Left hindlimb (tissue), 1 donor: ENCODE measurements around the gene CADPS2.
"Not testable (repeated sequence)": the region's sequence is repeated elsewhere in the genome, so short reads cannot be mapped to it uniquely, and the experiment has no call there.

Experiments used
- DNase-seq: peaks from one replicate; pipeline ENCODE4 v3.0.0-alpha.2; 2018

CADPS2 gene

DNA sequence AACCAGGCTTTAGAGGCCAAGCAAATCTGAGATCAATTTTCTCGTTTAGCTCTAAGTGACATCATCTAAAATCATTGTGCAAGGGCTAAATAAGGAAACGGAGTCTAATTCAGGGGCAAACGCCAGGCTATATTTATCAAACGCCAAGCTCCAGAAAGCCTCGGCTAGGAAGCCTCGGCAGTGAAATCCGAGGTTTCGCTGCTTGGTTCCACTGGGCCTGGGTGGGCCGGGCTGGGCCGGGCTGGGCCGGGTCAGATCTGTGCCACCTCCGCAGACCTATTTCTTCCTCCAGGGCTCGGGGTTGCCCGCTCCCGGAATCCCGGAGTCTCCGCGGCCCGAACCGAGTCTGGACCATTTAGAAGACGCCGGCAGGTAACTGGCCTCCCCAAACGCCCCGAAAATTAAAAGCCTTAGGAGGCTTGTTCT is 581.3 kb downstream of the CADPS2 start:
- no peak for DNase-seq

DNA sequence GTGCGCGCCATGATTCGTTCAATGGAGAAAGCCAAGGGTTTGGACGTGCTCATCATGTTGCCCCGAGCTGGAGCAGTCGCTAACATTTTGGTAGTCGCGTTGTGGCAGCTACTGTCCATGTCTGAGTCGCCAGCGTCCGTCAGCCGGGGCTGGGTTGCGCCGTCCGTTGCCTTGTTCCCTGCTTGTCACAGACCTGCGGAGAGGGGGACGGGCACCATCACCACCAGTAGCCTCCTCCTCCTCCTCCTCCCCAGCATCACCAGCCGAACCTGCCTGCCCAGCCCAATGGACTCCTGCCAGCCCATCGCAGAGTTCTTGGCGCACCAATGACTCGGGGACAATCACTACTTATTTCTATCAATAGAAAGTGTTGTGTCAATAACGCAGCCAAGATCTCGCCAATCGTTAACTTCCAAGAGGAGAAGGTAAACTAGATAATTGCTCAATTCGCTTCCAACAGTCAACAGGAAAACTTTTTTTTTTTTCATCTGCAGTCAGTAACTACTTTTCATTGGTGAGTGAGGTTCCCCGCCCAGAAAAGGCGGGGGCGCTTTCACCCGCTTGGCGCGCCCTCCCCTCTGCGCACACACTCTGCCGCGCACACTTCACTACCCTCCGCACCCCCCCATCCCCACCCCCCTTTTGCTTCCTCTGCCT is 581.8 kb downstream of the CADPS2 start, which contains the start of gene FEZF1:
Gene FEZF1 (minus strand): TSS at position 432 of the 657 bp plus-strand sequence. CDS start 313 bp downstream, at position 119.
- DNase-seq: no peak

DNA sequence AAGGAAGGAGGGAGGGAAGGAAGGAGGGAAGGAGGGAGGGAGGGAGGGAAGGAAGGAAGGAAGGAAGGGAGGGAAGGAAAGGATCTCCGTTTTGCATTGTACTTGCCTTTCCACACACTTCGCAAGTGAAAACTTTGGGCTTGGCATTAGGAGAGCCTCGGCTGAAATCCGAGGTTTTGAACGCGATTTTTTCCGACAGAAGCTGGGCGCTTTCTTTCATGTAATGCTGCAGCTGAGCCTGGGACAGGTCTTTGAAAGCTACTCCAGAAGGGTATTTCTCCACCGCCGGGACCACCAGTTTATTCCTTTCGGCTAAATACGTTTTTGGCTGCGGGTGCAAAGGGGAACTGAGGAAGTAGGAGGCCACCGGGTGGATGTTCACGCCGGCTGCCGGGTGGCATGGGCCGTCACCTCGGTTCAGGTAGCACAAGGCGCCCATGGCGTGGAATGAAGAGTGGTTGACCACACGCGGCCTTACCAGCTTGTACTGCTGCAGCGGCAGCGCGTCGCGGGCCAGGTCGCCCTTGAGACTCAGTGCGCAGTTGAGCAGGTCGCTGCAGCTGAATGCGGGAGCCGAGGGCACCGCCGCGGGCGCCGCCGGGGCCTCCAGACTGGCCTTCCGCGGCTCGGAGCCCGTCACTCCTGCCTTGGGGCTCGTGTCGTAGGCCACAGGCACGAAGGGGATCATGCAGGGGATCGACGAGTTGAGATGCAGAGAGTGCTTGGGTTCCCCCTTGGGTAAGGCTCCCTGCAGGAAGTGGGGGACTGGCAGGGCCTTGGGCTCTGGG is 582.5 kb downstream of the CADPS2 start:
- no peak for DNase-seq

DNA sequence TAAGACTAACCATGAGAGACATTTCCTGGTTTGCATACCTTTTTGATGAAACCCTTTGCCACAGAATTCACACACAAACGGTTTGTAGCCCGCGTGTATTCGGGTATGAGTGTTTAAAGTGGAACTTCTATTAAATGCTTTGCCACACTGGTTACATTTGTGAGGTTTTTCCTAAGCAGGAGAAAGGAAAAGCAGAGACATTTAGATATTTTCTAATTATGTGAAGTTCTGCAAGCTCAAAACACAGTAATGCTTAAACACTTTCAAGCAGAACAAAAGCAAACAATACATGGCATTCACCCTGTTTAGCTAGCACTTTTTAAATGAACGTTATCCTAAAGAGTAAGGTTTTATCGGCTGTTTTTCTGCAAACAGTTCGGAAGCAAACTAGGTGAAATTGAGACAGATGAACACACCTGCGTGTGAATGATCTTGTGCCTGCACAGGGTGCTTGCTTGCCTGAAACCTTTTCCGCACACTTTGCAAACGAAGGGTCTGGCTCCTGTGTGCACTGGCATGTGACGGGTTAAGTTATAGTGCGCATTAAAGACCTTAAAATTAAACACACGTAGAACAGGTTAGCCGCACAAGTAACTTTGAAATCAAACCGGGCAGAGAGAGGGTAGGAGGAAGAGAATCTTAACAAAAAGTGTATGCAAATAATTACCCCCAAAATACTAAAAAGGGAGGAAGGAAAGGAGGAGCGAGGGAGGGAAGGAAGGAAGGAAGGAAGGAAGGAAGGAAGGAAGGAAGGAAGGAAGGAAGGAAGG is 583.3 kb downstream of the CADPS2 start:
- DNase-seq: no peak

DNA sequence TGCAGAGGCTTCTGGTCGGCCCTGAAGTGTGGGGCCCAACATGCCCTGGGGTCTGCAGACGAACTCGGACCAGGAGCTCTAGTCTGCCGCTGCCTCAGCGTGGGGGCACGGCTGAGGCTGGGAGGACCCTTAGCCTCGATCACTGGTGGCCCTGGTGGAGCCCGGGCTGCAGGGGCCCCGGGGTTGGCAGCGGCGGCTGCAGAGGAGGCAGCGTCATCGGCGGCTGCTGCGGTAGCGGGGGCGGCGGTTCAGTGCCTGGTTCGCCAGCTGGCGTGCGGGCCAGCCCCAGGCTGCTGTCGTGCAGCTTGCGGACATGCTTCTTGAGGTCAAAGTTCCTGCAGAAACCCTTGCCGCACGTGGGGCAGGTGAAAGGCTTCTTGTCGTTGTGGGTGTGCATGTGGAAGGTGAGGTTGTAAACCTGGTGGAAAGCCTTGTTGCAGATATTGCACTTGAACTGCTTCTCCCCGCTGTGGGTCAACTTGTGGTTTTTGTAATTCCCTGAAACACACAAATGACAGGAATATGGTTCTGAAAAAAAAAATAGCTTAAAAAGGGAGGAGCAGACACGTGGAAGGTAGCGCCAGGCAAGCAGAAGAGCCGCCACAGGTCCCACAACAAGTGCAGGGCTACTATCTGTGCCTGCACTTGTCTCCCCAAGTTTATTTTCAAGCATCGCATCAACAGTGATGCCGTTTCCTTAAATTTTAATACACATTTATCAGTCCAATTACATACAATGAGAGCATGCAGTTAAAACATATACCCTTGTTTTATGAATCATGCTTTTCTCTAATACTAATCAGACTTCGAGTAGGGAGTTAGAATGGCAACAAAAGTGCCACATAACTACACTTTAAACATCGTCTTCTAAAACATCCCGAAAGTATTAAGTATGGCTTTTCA is 584.2 kb downstream of the CADPS2 start:
- no peak for DNase-seq

DNA sequence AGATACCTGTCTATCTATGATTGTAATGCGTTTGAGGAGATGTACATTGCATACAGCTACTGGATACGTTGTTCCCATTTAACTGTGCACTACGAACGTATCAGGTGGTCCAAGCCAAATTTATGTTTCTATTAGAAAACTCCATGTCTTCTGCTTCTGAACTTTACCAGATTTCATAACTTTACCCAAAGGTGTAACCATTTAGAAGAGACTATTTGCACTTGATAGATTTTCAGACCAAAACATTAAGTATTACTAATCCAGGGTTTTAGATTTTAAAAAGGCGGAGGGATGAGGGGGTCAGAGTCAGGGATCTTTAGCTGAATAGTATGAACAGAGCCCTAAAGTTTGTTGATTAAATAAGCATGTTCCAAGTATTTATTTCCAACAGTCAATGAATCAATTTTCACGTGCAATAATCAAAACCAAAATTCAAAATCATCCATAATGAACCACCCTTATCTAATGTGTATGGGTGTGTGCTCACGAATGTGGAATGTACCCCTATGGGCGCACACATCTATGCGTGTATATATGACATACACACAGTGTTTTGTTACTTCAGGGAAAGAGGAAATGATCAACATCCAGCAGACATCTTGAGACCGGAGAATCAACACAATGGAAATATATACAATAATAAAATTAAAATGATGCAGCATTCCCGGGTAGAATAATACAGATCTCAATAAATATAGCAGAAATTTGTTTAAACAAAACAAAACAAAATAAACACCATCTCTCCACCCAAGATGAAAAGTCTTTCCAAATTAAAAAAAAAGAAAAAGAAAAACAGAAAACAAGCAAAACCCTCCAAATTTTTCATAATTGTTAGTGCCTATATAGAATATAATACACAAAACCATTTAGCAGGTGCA is 585.1 kb downstream of the CADPS2 start:
- no peak for DNase-seq

DNA sequence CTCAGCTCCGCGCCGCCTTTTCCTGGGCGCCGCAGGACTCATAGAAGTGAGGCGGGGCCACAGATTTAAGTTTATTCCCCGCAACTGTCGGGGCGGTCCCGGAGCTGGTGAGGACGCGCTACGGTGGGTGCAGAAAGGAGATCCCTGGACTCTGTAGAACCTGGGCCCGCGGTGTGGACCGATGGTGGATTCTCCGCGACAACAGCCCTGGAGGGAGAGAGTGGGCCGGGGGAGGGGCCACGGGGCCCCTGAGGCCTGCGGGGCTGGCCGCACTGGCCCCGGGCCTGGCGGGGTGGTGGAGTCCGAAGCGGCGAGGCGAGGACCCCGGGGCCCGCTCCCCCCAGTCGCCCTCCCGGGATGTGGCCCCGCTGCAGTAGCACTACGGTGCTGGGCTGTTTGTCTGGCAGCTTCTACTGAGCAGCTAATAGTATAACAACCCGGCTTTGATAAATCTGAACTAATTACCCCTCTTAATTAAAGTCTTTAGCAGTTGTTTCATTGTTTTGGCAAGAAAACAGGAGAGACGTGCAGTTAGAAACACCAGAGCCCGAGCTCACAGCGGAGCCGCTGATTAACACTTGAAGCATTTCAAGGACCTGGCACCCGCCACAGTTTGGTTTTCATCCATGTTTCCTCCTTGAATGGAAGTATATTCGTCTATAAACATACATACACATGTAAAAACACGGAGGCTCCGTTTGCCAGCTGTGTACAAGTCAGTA is 585.9 kb downstream of the CADPS2 start:
- no peak for DNase-seq

DNA sequence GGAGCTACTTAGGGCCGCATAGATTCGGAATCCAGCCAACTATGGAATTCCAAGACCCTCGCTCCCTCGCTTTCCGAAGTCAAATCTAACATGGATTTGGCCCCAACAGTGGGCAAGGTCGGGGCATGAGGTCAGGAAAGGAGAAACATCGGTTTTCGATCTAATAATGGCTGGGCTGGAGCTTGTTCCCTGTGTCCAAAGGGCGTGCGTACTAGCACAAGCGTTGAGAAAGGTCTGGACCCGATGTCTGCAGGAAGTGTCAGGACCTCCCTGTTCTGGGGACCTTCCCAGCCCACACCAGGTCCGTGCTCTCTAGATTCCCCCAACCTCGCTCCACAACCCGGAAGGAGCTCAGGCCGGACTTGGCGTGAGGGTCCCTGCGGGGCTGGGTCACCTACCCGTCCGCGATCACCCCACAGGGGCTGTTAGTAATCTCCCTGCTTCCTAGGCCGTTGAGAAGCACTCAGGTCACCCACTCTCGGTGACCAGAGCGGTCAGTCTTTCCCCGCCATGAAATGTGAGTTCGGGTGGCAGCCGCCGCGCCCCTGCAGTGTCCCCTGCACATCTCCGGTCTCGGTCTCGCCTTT is 586.5 kb downstream of the CADPS2 start:
- DNase-seq: no peak

DNA sequence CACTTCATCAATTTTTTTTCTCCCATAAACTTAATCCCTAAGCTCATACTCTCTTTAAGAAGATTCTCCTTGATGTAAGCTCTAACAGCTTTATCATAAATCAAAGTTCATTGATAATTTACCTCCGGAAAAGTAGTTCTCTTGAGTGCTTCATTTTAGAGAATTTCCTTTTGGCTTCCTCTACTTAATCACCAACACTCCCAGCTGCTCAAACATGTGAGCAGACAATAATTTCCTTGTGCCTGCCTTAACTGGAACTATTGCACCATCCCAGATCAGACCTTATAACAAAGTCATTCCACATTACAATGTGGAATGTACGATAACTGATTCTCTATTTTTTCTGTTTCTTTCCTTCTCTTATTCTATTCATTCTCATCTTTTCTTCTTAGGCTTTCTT is 587.6 kb downstream of the CADPS2 start:
- DNase-seq: no peak

DNA sequence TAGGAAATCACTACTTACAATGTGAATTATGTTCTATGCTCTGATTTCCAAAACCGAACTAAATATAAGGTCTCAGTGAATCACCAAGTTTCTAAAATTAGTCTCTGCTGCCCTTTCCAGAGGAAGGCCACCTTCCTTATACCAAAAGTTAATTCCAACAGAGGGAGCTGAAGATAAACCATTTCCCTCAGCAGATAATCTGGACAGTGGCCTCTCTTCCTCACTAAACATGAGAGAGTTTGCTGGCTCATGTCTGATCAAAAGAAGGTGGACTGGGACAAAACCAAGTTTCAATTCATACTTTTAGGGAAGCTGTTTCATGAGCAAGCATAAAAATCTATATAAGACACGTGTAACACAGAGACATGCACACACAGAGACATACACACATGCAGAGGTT is 588.1 kb downstream of the CADPS2 start:
- DNase-seq: no peak

DNA sequence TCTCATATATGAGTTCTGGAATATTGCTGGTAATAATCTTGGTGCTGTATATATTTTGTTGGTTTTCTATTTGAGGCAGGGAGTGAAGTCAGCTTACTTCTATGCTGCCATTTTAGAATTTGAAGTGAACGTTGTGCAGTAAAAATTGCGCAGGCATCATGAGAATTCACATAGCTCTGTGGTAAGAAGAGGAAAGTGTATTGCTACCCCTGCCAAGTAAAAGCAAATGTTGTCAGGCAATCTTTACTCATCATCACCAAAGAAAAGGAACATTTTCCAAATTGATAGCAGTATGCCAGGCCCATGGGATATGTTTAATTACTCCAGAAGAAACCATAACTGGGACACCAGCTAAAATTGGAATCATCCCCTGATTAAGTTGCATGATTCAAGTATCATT is 595.1 kb downstream of the CADPS2 start:
- no peak for DNase-seq

DNA sequence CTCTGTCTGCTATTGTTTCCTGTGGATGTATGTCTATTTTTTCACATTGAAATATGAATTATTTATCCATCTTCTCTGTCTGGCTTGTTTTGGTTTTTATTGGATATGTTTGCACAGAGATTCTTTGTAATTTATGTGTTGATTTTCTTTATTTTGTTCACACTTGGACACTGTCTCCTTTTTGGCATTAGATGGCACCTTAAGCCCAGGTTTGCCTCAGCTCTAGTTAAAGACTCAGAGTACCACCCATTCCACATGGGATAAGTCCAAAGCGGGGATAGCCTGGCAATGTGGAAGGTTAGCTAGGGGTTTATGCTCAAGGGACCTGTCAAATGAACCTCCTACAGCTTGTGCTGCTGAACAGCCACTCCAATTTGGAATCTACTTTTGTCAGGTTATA is 595.8 kb downstream of the CADPS2 start:
- DNase-seq: no peak

DNA sequence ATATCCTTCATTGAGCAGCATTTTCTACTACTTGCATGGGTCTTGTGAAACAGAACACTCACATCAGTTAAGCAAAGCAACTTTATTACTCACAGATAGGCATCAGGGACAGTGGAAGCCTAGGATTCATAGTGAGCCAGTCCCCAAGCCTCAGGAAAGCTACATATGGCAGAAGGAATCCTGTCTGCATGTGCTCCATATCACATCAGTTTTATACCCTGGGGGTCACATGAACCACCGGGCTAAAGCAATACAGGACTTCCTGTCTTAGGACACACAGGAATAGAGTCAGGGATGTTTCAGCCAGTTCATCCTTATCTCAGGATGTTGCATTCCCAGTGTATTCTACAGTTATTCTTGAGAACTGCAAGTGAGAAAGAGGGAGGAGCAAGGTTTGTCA is 596.8 kb downstream of the CADPS2 start:
- DNase-seq: no peak

DNA sequence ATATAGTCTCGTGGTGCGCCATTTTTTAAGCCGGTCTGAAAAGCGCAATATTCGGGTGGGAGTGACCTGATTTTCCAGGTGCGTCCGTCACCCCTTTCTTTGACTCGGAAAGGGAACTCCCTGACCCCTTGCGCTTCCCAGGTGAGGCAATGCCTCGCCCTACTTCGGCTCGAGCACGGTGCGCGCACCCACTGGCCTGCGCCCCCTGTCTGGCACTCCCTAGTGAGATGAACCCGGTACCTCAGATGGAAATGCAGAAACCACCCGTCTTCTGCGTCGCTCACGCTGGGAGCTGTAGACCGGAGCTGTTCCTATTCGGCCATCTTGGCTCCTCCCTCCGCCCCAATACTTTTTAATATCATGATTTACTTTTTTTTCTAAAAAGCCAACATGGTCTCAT is 601.7 kb downstream of the CADPS2 start:
- not testable (repeated sequence) for DNase-seq

DNA sequence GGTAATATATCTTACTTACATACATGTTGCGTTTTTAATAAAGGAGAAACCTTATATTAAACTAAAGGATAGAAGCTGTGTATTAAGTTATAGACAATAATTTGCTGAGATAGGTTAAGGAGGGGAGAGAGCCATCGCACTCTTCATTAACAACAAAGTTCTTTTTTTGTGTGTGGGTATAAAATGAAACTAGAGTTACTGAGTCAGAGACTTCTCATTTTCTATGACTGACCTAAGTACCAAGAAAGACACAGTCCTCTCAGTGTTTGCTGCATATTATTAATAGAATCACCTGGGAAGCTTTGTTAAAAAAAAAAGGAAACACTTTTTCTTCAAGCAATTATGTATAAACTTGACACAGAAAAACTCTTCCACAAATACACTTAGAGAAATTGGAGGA is 613.1 kb downstream of the CADPS2 start:
- no peak for DNase-seq

DNA sequence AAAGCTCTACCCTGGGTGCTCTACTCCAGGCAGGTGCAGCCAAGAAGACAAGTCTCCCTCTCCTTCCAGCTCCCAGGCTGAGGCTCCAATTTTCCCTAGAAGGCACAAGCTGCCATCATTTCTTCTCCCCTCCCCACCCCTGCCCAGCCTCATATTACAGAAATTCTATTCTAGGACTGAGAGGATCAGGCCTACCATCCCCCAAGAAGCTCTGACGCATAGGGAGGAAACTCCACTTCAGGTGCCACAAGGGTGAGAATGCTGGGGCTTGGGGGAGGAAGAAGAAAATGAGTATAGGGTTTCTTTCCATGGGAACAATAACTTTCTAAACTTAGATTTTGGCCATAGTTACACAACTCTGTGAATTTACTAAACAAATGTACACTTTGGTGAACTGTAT is 617.0 kb downstream of the CADPS2 start:
- no peak for DNase-seq
